ENCODE measurements around the gene FCN3. TPM values are rescaled to one million over a fixed set of nuclear protein-coding genes. Genes with fewer than 3 reads are reported as not detected.
A peak's percentile ranks its signal among the peaks of the same experiment; 100 is the strongest.

Gene FCN3
- total RNA-seq, 2 experiments from 2014 or later, result not detected

- Histone ChIP-seq H4K20me1 (ENCODE audit: insufficient read depth, low read length) (no peaks in the 10 kb centered on the region), H3K79me2 (ENCODE audit: insufficient read depth, low read depth, low read length) (peaks cover 5% of the 10 kb centered on the region; the same call in 1 of the 2 replicates), H3K4me1 (ENCODE audit: insufficient read depth, low read length, poor library complexity, severe bottlenecking) (peaks cover 27% of the 10 kb centered on the region), H2AFZ (ENCODE audit: low read length) (no peak overlapping the region), H3K4me3 (ENCODE audit: low read depth, low read length, poor library complexity, severe bottlenecking) (no peak overlapping the region), H3K9me3 (ENCODE audit: low read length) (no peaks in the 10 kb centered on the region), H3K27ac (ENCODE audit: low read depth, low read length, poor library complexity, severe bottlenecking) (no peak overlapping the region), H3K36me3 (ENCODE audit: insufficient read depth, low read length) (peaks cover 8% of the 10 kb centered on the region; the same call in 1 of the 2 replicates), H3K4me2 (ENCODE audit: low read length) (no peak overlapping the region), H3K9me2 (ENCODE audit: insufficient read depth, low read length) (no peaks in the 10 kb centered on the region)
- no peak for DNase-seq (ENCODE audit: low spot score)
- intact Hi-C loops (cut with micrococcal nuclease; ENCODE audit: unreplicated experiment), result no loop called here
- TF ChIP-seq EZH2phosphoT487 (IDR thresholded peaks at IDR 0.05; ENCODE audit: borderline replicate concordance, low read depth, low read length) (no peak), CTCF (conservative IDR thresholded peaks at IDR 0.05; ENCODE audit: low read length) (no peak)
- POLR2A ChIA-PET, result interaction anchor here (0.7 kb wide), 1 partner anchor 45 kb away, joined by 3 read pairs; no protein-coding TSS in a partner anchor
- CTCF ChIA-PET (ENCODE audit: unreplicated experiment), result no interaction called here
- no TSS peak for BruUV-seq (replicated peaks)
Observed at GRCh38 chr1:27346357-27346756, 28.3 kb downstream of the FCN3 start.

- H3K36me3 ChIP-seq (ENCODE audit: insufficient read depth, low read length), result peaks cover 8% of the 10 kb centered on the region; the same call in 1 of the 2 replicates
- peaks cover 38% of the 10 kb centered on the region for H3K4me1 ChIP-seq (ENCODE audit: insufficient read depth, low read length, poor library complexity, severe bottlenecking)
- intact Hi-C loops (cut with micrococcal nuclease; ENCODE audit: unreplicated experiment), result no loop called here
- H3K4me3 ChIP-seq (ENCODE audit: low read depth, low read length, poor library complexity, severe bottlenecking), result no peak overlapping the region
- POLR2A ChIA-PET, result interaction anchor here (0.5 to 0.6 kb wide), 2 partner anchors 233 to 904 kb away, joined by 3 read pairs; no protein-coding TSS in a partner anchor
- no peak for TF ChIP-seq CTCF (conservative IDR thresholded peaks at IDR 0.05; ENCODE audit: low read length)
- no peak for TF ChIP-seq EZH2phosphoT487 (IDR thresholded peaks at IDR 0.05; ENCODE audit: borderline replicate concordance, low read depth, low read length)
- no peaks in the 10 kb centered on the region for H4K20me1 ChIP-seq (ENCODE audit: insufficient read depth, low read length)
- no peaks in the 10 kb centered on the region for H3K9me3 ChIP-seq (ENCODE audit: low read length)
- no peak overlapping the region for H2AFZ ChIP-seq (ENCODE audit: low read length)
- no TSS peak for BruUV-seq (replicated peaks)
- no peaks in the 10 kb centered on the region for H3K9me2 ChIP-seq (ENCODE audit: insufficient read depth, low read length)
- DNase-seq (ENCODE audit: low spot score), result no peak
- no peak overlapping the region for H3K27ac ChIP-seq (ENCODE audit: low read depth, low read length, poor library complexity, severe bottlenecking)
- CTCF ChIA-PET (ENCODE audit: unreplicated experiment), result interaction anchor here (1.4 kb wide), 1 partner anchor 13 kb away, joined by 4 read pairs; no protein-coding TSS in a partner anchor
- H3K79me2 ChIP-seq (ENCODE audit: insufficient read depth, low read depth, low read length), result peaks cover 5% of the 10 kb centered on the region; the same call in 1 of the 2 replicates
- H3K4me2 ChIP-seq (ENCODE audit: low read length), result no peak overlapping the region
Observed at GRCh38 chr1:27345272-27345671, 29.4 kb downstream of the FCN3 start.

- H3K9me2 ChIP-seq (ENCODE audit: insufficient read depth, low read length), result no peaks in the 10 kb centered on the region
- H3K4me3 ChIP-seq (ENCODE audit: low read depth, low read length, poor library complexity, severe bottlenecking), result peak overlapping the region; percentile 81
- DNase-seq (ENCODE audit: low spot score), result peak; percentile 24
- peaks cover 44% of the 10 kb centered on the region for H3K4me1 ChIP-seq (ENCODE audit: insufficient read depth, low read length, poor library complexity, severe bottlenecking)
- H3K9me3 ChIP-seq (ENCODE audit: low read length), result no peaks in the 10 kb centered on the region
- no TSS peak for BruUV-seq (replicated peaks)
- POLR2A ChIA-PET, result interaction anchor here (1.1 kb wide), 1 partner anchor 93 kb away, joined by 3 read pairs; no protein-coding TSS in a partner anchor
- TF ChIP-seq EZH2phosphoT487 (IDR thresholded peaks at IDR 0.05; ENCODE audit: borderline replicate concordance, low read depth, low read length) (no peak), CTCF (conservative IDR thresholded peaks at IDR 0.05; ENCODE audit: low read length) (0 out of 2 replicates have a peak, but pooled peaks have one; percentile 17)
- no peaks in the 10 kb centered on the region for H4K20me1 ChIP-seq (ENCODE audit: insufficient read depth, low read length)
- intact Hi-C loops (cut with micrococcal nuclease; ENCODE audit: unreplicated experiment), result loop anchor here (1.0 to 5.0 kb wide), 2 partner anchors 14 to 49 kb away; partner anchors contain the start of gene GPR3
- peak overlapping the region; percentile 70 for H3K27ac ChIP-seq (ENCODE audit: low read depth, low read length, poor library complexity, severe bottlenecking)
- peak overlapping the region; percentile 76; the same call in 1 of the 2 replicates for H2AFZ ChIP-seq (ENCODE audit: low read length)
- peaks cover 5% of the 10 kb centered on the region; the same call in 1 of the 2 replicates for H3K79me2 ChIP-seq (ENCODE audit: insufficient read depth, low read depth, low read length)
- CTCF ChIA-PET (ENCODE audit: unreplicated experiment), result interaction anchor here (0.6 kb wide), 1 partner anchor 13 kb away, joined by 3 read pairs; no protein-coding TSS in a partner anchor
- H3K4me2 ChIP-seq (ENCODE audit: low read length), result peak overlapping the region; percentile 96
- peaks cover 8% of the 10 kb centered on the region; the same call in 1 of the 2 replicates for H3K36me3 ChIP-seq (ENCODE audit: insufficient read depth, low read length)
Observed at GRCh38 chr1:27343639-27344025, 31.0 kb downstream of the FCN3 start.
